Trophoblast cell (in vitro differentiated cells and primary cell): ENCODE measurements around the gene GFRA1.

Experiments
- DNase-seq, 2 donors: peaks; one replicate each; pipeline ENCODE4 v3.0.0-alpha.2; 2016
- H2AFZ ChIP-seq: 2 replicates; pipeline ENCODE4 v1.6.1; 2013; ENCODE audit warnings: low read length, moderate library complexity, mild to moderate bottlenecking; ENCODE audit not compliant: insufficient read depth, poor library complexity
- H2AK5ac ChIP-seq: 2 replicates; pipeline ENCODE4 v1.6.1; 2013; ENCODE audit warnings: mild to moderate bottlenecking, low read length
- H2BK120ac ChIP-seq: 2 replicates; pipeline ENCODE4 v1.6.1; 2013; ENCODE audit warnings: low read length, mild to moderate bottlenecking, moderate library complexity; ENCODE audit not compliant: insufficient read depth, poor library complexity
- H2BK12ac ChIP-seq: 2 replicates; pipeline ENCODE4 v1.6.1; 2013; ENCODE audit warnings: mild to moderate bottlenecking, low read length, moderate library complexity
- H2BK5ac ChIP-seq: 2 replicates; pipeline ENCODE4 v1.6.1; 2013; ENCODE audit warnings: low read length, low read depth, moderate library complexity, mild to moderate bottlenecking; ENCODE audit not compliant: poor library complexity
- H3K14ac ChIP-seq: 2 replicates; pipeline ENCODE4 v1.6.1; 2013; ENCODE audit warnings: mild to moderate bottlenecking, low read length
- H3K18ac ChIP-seq: 2 replicates; pipeline ENCODE4 v1.6.1; 2013; ENCODE audit warnings: mild to moderate bottlenecking, low read length
- H3K23ac ChIP-seq: 2 replicates; pipeline ENCODE4 v1.6.1; 2013; ENCODE audit warnings: low read length
- H3K27ac ChIP-seq: 2 replicates; pipeline ENCODE4 v1.5.1; 2013; ENCODE audit warnings: low read depth, mild to moderate bottlenecking, inconsistent platforms, low read length, moderate library complexity
- H3K27me3 ChIP-seq: 2 replicates; pipeline ENCODE4 v1.6.1; 2013; ENCODE audit warnings: inconsistent platforms, mild to moderate bottlenecking, low read length, moderate library complexity; ENCODE audit not compliant: insufficient read depth
- H3K36me3 ChIP-seq, 2 experiments: 1 replicate in 1 of 2; 2 replicates in 1 of 2; pipeline ENCODE4 v1.6.1; 2013; ENCODE audit warnings: low read length in 2 of 2, mild to moderate bottlenecking in 2 of 2, moderate library complexity in 1 of 2; ENCODE audit not compliant: insufficient read depth in 2 of 2, control insufficient read depth in 1 of 2
- H3K4ac ChIP-seq: 2 replicates; pipeline ENCODE4 v1.6.1; 2013; ENCODE audit warnings: low read depth, mild to moderate bottlenecking, low read length, moderate library complexity
- H3K4me1 ChIP-seq, 2 experiments: 1 replicate in 1 of 2; 2 replicates in 1 of 2; pipeline ENCODE4 v1.6.1; 2013; ENCODE audit warnings: low read length in 2 of 2, mild to moderate bottlenecking in 2 of 2, moderate library complexity in 1 of 2; ENCODE audit not compliant: insufficient read depth in 2 of 2, control insufficient read depth in 1 of 2
- H3K4me2 ChIP-seq: 2 replicates; pipeline ENCODE4 v1.6.1; 2013; ENCODE audit warnings: inconsistent platforms, mild to moderate bottlenecking, low read length, moderate library complexity
- H3K4me3 ChIP-seq: 2 replicates; pipeline ENCODE4 v1.5.1; 2013; ENCODE audit warnings: mild to moderate bottlenecking, low read depth, low read length, inconsistent platforms
- H3K79me1 ChIP-seq: one replicate; pipeline ENCODE4 v1.6.1; 2013; ENCODE audit warnings: low read length
- H3K79me2 ChIP-seq: 2 replicates; pipeline ENCODE4 v1.6.1; 2013; ENCODE audit warnings: low read length, mild to moderate bottlenecking; ENCODE audit not compliant: control insufficient read depth, insufficient read depth, poor library complexity
- H3K9ac ChIP-seq: 2 replicates; pipeline ENCODE4 v1.6.1; 2013; ENCODE audit warnings: mild to moderate bottlenecking, low read length
- H3K9me3 ChIP-seq: 2 replicates; pipeline ENCODE4 v1.6.1; 2013; ENCODE audit warnings: low read depth, mild to moderate bottlenecking, control low read depth, inconsistent platforms, low read length; ENCODE audit not compliant: insufficient read depth
- H4K12ac ChIP-seq: 2 replicates; pipeline ENCODE4 v1.6.1; 2013; ENCODE audit warnings: low read depth, mild to moderate bottlenecking, low read length, moderate library complexity
- H4K8ac ChIP-seq: 2 replicates; pipeline ENCODE4 v1.6.1; 2013; ENCODE audit warnings: low read depth, mild to moderate bottlenecking, low read length, moderate library complexity
- H4K91ac ChIP-seq: one replicate; pipeline ENCODE4 v1.6.1; 2013; ENCODE audit warnings: low read depth, mild to moderate bottlenecking, low read length, moderate library complexity
- WGBS: extraction: QIAGEN DNeasy Blood & Tissue Kit; methylation state at CpG from one replicate; pipeline ENCODE4 v1.1.7; 2013; ENCODE audit warnings: missing lambda C conversion rate; ENCODE audit not compliant: insufficient read length, insufficient coverage; ENCODE audit errors: extremely low coverage; 5-methylcytosine and 5-hydroxymethylcytosine counted together

The GFRA1 gene

GRCh38 chr10:116246263-116246662 is 26.7 kb downstream of the GFRA1 start:
- no peak overlapping the region for H3K9ac ChIP-seq
- H3K4me3 ChIP-seq: no peak overlapping the region
- no peak for DNase-seq
- H2BK12ac ChIP-seq: no peak overlapping the region
- H2AFZ ChIP-seq: no peak overlapping the region
- no peak overlapping the region for H2BK5ac ChIP-seq
- H4K12ac ChIP-seq: no peak overlapping the region
- no peak overlapping the region for H3K4me2 ChIP-seq
- no peaks in the 10 kb centered on the region for H3K79me1 ChIP-seq
- H4K91ac ChIP-seq: no peak overlapping the region
- H3K27me3 ChIP-seq: no peaks in the 10 kb centered on the region
- WGBS: no CpG with 5 or more reads among the region's 9 CpGs
- no peak overlapping the region for H3K4ac ChIP-seq
- no peak overlapping the region for H2BK120ac ChIP-seq
- H4K8ac ChIP-seq: no peak overlapping the region
- H3K9me3 ChIP-seq: no peaks in the 10 kb centered on the region
- H3K4me1 ChIP-seq: peaks cover 0 to 3% of the 10 kb centered on the region in 2 experiments
- H3K79me2 ChIP-seq: no peaks in the 10 kb centered on the region
- H3K18ac ChIP-seq: no peak overlapping the region
- H2AK5ac ChIP-seq: no peak overlapping the region
- H3K27ac ChIP-seq: no peak overlapping the region
- H3K14ac ChIP-seq: no peak overlapping the region
- no peaks in the 10 kb centered on the region for H3K36me3 ChIP-seq
- no peak overlapping the region for H3K23ac ChIP-seq

- H4K8ac ChIP-seq: no peak overlapping the region
- no peaks in the 10 kb centered on the region for H3K27me3 ChIP-seq
- no peak overlapping the region for H3K4me3 ChIP-seq
- no peaks in the 10 kb centered on the region for H3K79me1 ChIP-seq
- no peak overlapping the region for H3K14ac ChIP-seq
- H4K12ac ChIP-seq: no peak overlapping the region
- no peaks in the 10 kb centered on the region for H3K9me3 ChIP-seq
- WGBS: no CpG with 5 or more reads among the region's 2 CpGs
- peaks cover 0 to 3% of the 10 kb centered on the region in 2 experiments for H3K4me1 ChIP-seq
- H3K18ac ChIP-seq: no peak overlapping the region
- DNase-seq: no peak
- H2AK5ac ChIP-seq: no peak overlapping the region
- no peak overlapping the region for H3K4ac ChIP-seq
- no peaks in the 10 kb centered on the region for H3K36me3 ChIP-seq
- H3K9ac ChIP-seq: no peak overlapping the region
- no peak overlapping the region for H4K91ac ChIP-seq
- no peak overlapping the region for H3K27ac ChIP-seq
- H3K79me2 ChIP-seq: no peaks in the 10 kb centered on the region
- no peak overlapping the region for H3K4me2 ChIP-seq
- H2BK5ac ChIP-seq: no peak overlapping the region
- no peak overlapping the region for H2AFZ ChIP-seq
- no peak overlapping the region for H2BK120ac ChIP-seq
- no peak overlapping the region for H3K23ac ChIP-seq
- H2BK12ac ChIP-seq: no peak overlapping the region
Measured at GRCh38 chr10:116245156-116245555, 27.9 kb downstream of the GFRA1 start.

- Histone ChIP-seq H3K9me3 (no peaks in the 10 kb centered on the region), H4K8ac (no peak overlapping the region), H3K27me3 (no peaks in the 10 kb centered on the region), H4K12ac (no peak overlapping the region), H3K18ac (no peak overlapping the region), H3K4me1 (no peaks in the 10 kb centered on the region), H3K9ac (no peak overlapping the region), H2AFZ (no peak overlapping the region), H2BK120ac (no peak overlapping the region), H3K79me1 (no peaks in the 10 kb centered on the region), H3K27ac (no peak overlapping the region), H3K4me3 (no peak overlapping the region), H2BK12ac (no peak overlapping the region), H2BK5ac (no peak overlapping the region), H3K4me2 (no peak overlapping the region), H2AK5ac (no peak overlapping the region), H4K91ac (no peak overlapping the region), H3K36me3 (no peaks in the 10 kb centered on the region), H3K14ac (no peak overlapping the region), H3K79me2 (no peaks in the 10 kb centered on the region), H3K4ac (no peak overlapping the region), H3K23ac (no peak overlapping the region)
- DNase-seq: no peak
- no CpG with 5 or more reads among the region's 6 CpGs for WGBS
Measured at GRCh38 chr10:116241642-116242410, 31.2 kb downstream of the GFRA1 start.

GRCh38 chr10:116241085-116241484 is 31.9 kb downstream of the GFRA1 start:
- Histone ChIP-seq H3K36me3 (no peaks in the 10 kb centered on the region), H2AK5ac (no peak overlapping the region), H3K9me3 (no peaks in the 10 kb centered on the region), H4K91ac (no peak overlapping the region), H3K9ac (no peak overlapping the region), H2BK5ac (no peak overlapping the region), H3K27me3 (no peaks in the 10 kb centered on the region), H2BK12ac (no peak overlapping the region), H3K4me2 (no peak overlapping the region), H2AFZ (no peak overlapping the region), H4K8ac (no peak overlapping the region), H3K4me3 (no peak overlapping the region), H4K12ac (no peak overlapping the region), H3K18ac (no peak overlapping the region), H3K4ac (no peak overlapping the region), H2BK120ac (no peak overlapping the region), H3K14ac (no peak overlapping the region), H3K23ac (no peak overlapping the region), H3K79me1 (no peaks in the 10 kb centered on the region), H3K4me1 (no peaks in the 10 kb centered on the region), H3K27ac (no peak overlapping the region), H3K79me2 (no peaks in the 10 kb centered on the region)
- DNase-seq: no peak
- no CpG with 5 or more reads among the region's 8 CpGs for WGBS
